ENCODE measurements around the gene HEY2.
"Not testable (repeated sequence)": the region's sequence is repeated elsewhere in the genome, so short reads cannot be mapped to it uniquely, and the experiment has no call there.

The HEY2 gene

GRCh38 chr6:125773387-125774341 is 24.2 kb downstream of the HEY2 start:
- peak in 2 of 3 donors; percentile 21 to 42 for DNase-seq

- DNase-seq, result not testable (repeated sequence)
Measured at GRCh38 chr6:125776107-125776826, 26.8 kb downstream of the HEY2 start.

GRCh38 chr6:125779924-125780539 is 30.6 kb downstream of the HEY2 start:
- DNase-seq, result peak; percentile 90 to 99 (median 97)

DNA sequence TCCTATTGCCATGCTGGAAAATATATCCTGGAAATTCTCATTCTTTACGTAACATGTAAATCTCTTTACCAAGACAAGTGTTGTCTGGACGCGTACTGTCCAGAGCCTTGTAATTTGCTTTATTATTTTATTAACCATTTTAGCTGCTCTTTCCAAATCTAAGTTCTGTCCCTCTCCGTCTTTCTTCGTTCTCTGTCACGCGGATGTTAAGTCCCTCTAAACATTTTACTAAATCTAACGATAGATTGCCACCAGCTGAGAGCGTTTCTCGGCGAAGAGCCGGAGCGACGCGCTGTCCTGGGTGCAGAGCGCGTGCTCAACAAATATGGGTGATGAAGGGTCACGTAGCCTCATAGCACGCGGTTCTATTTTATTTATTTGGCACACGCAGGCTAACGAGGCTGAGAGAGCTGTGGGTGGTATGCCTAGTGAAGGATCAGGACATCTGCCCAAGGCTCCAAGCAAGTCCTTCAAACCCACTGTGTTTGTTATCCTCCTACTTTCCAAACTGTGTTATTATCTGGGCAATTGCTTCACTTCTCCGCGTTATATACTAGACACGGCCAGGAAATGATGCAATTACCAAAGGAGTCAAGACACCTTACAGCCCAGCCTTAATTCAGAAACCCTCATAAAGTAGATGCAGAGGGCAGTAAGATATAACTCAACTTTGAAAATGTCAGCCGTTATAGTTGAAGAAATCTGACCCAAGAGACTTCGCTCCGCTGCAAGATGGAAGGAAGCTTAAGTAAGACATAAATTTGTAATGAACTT is 31.3 kb downstream of the HEY2 start:
- DNase-seq, result peak; percentile 76 to 77 (median 76)

- no peak for DNase-seq
Measured at GRCh38 chr6:125781314-125781868, 32.0 kb downstream of the HEY2 start.

DNA sequence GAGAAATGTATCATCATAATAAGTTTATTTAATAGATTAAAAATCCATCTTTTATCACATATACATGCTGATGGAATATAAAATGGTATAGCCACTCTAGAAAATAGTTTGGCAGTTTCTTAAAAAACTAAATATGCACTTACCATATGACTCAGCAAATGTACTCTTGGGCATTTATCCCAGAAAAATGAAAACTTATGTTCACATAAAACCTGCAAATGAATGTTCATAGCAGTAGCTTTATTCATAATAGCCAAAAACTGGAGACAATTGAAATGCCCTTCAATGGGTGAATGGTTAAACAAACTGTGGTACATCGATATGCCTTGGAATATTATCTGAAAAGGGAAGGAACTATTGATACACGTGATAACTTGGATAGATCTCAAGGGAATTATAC is 34.9 kb downstream of the HEY2 start:
- DNase-seq, result no peak

DNA sequence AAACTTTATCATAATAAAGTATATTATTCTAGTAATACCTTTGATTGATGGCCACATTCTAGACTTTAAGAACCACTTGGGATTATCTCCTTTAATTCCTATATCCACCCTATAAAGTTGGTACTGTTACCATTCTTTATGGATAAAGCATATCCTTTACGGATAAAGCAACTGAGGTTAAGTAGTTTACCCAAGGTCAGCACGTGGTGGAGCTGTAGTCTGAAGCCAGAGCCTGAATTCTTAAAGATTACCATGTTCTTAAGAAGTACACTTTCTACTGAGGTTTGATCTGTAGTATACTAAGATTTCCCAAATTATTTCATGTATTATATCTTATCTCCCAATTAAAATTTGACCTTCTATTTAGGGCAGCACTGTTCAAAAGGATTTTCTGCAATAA is 38.4 kb downstream of the HEY2 start:
- DNase-seq, result peak; percentile 39 to 56 (median 56)

DNA sequence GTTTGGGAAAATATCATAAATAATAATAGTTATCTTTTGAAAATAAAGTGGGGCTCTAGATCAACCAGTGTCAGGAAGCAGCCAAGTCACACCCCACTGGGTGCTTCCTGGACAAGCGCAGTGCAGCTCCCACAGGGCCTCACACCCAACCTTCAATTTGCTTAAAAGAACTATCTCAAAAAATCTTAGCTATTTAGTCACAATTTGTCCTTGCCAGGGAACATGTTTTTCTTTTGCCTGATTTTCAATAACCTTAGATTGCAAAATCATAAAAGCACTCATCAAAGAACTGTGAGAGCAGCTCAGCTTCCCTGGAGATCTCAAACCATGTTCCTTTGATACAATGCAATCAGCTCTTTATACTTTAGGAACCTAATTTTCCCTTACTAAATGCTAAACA is 39.7 kb downstream of the HEY2 start:
- DNase-seq, result no peak

DNA sequence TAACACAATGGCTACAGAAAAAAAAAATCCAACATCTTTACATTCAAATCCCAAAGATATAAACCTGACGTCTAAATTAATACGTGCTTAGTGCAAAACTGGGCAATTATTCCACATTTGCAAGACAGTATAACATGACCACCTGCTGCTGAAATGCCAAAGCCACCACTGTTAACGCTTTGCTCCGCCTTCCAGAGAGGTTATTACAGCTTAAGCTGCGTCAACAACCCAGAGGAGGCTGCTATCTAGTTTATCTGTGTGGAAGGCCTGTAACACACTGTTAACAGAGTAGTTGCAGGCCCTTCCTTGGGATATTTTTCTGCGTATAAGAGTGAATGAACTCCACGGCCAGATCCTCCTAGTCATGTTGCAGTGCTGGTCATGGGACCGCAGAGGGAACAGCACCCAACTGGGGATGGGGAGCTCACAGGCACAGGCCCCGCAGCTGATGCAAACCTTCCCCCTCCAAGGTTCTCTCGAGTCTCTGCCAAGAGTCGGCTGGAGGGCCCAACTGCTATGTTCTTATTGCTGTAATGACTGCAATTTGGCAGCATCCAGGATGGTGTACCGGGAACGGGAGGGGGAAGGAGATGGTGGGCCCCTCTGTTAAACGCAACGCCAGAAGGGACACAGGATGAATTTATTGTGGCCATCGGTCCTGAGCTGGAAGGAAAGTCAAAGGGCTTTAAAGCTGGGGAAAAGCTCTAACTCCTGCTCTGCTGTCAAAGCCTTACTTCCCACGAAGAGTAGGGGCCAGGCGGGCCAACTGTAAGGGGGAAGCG is 40.3 kb downstream of the HEY2 start:
- peak in 1 of 3 donors; percentile 45 for DNase-seq

DNA sequence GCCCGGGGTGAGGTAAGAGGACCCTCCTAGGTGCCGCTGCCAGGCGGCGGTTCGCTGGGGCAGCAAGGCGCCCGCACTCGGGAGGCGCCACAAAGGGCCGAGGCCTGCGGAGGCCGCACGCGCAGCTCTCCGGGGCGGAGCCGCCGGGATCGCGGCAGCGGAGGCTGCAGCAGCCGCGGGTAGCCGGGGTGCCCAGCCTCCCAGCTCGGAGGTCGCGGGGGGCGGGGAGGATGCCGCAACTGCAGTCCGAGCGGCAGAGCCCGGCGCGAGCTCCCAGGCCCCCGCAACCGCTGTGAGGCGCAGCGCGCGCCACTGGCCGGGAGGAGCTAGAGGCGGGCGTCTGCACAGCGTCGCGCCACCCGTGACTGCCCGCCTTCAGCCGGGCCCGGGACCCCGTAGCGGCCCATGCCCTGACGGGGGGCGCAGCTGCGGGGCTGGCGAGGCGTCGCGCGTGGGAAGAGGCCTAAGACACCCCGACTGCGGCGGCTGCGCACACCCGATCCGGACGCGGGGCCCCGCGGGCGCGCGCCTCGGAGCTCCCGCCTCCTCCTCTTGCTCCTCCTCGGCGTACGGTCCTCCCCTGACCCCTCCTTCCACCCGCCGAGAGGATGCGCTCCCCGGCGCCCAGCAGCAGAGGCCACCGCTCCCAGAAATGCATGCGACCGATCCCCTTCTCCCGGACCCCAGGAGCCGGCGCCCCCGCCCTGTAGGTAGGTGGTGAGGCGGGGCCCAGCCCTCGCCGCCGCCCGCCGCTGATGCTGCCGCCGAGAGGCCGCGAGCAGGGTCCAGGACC is 41.1 kb downstream of the HEY2 start, which contains the start of gene NCOA7:
Gene NCOA7, plus strand, starts transcription at position 603 of the 793 bp plus-strand sequence. CDS start 24,395 bp downstream, outside the sequence.
- DNase-seq, result peak; percentile 78 to 92 (median 81)

DNA sequence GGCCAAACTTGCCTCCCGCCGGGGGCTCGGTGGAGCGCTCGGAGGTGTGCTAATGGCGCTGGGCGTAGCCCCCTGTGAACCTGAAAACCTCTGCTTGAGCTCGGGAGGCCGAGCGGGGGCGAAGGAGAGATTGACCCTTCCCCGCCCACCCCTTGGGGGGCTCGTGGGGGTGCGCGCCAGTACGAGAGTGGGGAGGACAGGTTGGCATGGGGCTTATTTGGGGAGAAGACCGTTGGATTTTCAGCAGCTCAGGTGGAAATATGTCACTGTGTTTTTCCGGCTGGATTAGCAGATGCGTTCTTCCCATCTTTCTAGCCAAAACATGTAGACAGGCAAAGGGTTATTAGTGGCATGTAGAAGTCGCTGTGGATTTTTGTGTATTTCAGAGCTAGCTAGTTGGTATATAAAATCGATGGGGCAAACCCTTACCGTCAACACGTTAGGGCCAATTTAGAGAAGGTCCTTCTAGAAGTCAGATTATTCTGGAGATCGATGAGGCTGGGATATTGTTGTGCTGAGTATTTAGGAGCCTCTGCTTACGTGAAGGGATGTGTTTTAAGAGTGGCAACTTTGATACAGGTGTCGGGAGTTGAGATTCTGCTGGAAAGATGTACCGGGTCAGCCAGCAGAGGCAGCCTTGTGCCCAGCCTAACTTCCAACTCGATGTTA is 41.9 kb downstream of the HEY2 start:
- peak in 2 of 3 donors; percentile 49 to 63 for DNase-seq

DNA sequence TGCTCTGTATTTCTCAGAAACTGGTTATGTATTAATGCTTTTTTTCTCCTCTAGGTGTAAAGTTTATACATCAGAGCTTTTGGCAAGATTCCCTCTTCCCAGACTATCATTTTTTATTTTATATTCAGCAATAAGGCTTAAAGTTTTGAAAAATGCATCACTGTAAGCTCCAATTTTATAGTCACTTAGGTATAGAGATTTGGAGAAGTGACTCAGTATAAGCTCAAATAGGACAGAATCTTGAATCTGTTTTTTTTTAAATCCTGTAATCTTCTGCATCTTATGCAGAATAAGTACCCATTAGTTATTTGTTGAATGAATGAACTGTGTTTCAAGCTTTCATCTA is 42.4 kb downstream of the HEY2 start:
- DNase-seq, result no peak

DNA sequence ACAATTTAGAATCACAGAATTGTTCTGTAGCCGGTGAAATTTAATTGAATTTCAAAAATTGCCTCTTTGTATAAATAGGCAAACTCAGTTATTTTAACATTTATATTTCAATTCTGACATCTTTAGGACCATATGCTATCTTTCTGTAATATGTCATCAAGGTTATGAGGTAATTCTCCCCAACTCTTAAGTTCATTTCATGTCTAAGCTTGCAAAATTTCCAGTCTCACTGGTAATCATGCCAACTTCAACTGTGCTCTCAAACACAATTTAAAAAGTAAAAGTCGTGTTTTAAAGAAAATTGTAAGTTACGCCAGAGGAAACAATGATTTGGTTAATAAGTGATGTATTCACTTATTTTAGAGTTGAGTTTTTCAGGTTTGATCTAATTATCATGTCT is 42.7 kb downstream of the HEY2 start:
- DNase-seq, result peak in 1 of 3 donors; percentile 49

DNA sequence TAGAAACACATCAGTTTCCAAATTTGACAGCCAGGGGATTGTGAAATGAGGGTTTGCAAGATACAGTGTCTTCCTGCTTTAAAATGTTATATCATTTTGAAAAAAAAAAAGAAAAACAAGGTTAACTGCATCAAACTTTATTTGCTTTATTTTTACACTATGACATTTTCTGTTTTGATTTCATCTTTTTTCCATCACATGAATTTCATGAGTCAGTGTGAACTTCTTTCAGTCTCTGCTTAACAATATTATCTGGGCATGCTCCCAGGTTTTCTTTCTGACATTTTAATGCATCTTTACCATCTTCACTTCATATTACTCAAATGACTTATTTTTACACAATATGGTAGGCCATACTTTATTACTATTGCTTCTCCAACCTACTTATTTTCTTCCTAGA is 43.2 kb downstream of the HEY2 start:
- peak; percentile 22 to 79 (median 52) for DNase-seq

DNA sequence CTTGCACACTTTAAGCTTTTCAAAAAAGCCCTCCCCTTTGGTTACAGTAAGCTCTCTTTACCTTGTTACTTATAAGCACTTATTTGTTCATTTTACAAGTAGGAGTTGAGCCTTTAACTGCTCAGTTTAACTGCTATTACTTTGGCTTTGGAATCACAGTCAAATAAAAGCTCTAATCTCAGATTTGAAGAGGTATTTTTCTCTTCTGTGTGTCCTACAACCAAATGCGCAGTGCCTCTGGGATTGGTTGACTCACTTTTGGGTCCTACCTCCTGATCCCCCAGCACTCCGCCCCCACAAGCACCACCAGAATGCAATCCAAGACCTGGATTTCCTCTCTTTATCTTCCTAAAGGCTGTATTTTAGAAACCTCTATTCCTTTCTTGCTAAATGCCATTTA is 43.8 kb downstream of the HEY2 start:
- DNase-seq, result no peak

GRCh38 chr6:125793863-125794262 is 44.4 kb downstream of the HEY2 start:
- DNase-seq, result peak; percentile 32 to 75 (median 46)

DNA sequence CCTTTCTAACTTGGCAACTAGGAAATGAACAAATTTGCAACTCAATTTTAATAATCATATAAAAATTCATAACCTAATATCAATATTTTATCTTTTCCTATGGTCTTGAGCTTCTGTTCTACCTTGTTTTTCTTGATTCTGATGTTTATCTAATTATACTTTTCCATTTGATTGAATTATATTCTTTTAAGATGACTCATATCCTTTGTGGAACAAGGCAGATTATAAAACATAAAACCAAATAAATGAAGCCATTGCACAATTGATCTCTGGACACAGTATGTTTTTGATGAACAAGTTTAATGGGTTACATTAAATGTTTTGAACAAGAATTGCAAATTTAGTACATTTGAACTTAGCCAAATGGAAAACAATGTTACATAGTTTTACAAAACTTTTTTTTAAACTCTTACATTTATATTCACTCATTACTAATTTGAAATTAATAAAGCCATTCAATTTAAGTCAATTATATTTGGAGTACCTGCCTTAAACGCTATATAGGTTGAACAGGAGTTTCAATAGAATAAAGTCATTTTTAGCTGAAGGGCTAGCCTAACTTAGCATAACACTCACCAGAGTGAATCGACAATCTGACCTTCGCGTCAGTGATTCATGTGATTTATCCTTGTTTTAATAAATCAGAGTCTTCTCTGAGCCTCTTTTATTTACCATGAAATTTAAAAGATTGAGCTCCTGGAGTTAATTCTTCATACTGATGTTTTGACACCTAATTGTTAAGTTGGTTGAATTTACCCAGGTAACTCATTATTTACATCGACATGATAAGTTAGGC is 45.1 kb downstream of the HEY2 start:
- no peak for DNase-seq

GRCh38 chr6:125795301-125795700 is 45.9 kb downstream of the HEY2 start:
- DNase-seq, result no peak

All from suppressor macrophage treated with lipopolysaccharide for 1 hour (primary cell).